Measurements from ENCODE around the gene FANCB.

- TF ChIP-seq SMAD4 (CRISPR knock-in tag; IDR thresholded peaks at IDR 0.05) (no peak), CTCF (IDR thresholded peaks at IDR 0.05) (no peak), ESRRA (CRISPR knock-in tag; IDR thresholded peaks at IDR 0.05; ENCODE audit: borderline replicate concordance) (no peak), ATF6 (CRISPR knock-in tag; IDR thresholded peaks at IDR 0.05) (no peak)
- TF ChIP-seq, protein P1, sequence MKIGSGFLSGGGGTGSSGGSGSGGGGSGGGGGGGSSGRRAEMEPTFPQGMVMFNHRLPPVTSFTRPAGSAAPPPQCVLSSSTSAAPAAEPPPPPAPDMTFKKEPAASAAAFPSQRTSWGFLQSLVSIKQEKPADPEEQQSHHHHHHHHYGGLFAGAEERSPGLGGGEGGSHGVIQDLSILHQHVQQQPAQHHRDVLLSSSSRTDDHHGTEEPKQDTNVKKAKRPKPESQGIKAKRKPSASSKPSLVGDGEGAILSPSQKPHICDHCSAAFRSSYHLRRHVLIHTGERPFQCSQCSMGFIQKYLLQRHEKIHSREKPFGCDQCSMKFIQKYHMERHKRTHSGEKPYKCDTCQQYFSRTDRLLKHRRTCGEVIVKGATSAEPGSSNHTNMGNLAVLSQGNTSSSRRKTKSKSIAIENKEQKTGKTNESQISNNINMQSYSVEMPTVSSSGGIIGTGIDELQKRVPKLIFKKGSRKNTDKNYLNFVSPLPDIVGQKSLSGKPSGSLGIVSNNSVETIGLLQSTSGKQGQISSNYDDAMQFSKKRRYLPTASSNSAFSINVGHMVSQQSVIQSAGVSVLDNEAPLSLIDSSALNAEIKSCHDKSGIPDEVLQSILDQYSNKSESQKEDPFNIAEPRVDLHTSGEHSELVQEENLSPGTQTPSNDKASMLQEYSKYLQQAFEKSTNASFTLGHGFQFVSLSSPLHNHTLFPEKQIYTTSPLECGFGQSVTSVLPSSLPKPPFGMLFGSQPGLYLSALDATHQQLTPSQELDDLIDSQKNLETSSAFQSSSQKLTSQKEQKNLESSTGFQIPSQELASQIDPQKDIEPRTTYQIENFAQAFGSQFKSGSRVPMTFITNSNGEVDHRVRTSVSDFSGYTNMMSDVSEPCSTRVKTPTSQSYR (CRISPR knock-in tag; IDR thresholded peaks at IDR 0.05), result no peak
- TF ChIP-seq, protein P2, sequence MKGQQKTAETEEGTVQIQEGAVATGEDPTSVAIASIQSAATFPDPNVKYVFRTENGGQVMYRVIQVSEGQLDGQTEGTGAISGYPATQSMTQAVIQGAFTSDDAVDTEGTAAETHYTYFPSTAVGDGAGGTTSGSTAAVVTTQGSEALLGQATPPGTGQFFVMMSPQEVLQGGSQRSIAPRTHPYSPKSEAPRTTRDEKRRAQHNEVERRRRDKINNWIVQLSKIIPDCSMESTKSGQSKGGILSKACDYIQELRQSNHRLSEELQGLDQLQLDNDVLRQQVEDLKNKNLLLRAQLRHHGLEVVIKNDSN (CRISPR knock-in tag; IDR thresholded peaks at IDR 0.05), result no peak
Measured at GRCh38 chrX:14920196-14920595, 47.3 kb upstream of the FANCB start.

Measured in WTC11 (cell line).